Activated T-cell treated with anti-CD3 and anti-CD28 coated beads, Interleukin-2, amount 50 U/mL, for 4 hours (primary cell): ENCODE measurements around the gene SUPT20HL2. TPM values are rescaled to one million over a fixed set of nuclear protein-coding genes. Genes with fewer than 3 reads are reported as not detected.

Experiments
- ATAC-seq, 2 donors: fragments of 200-7000 bp; cut with Tn5 transposase; one replicate each; pipeline ENCODE4 v1.10.0; 2021
- DNase-seq: peaks from one replicate; pipeline ENCODE4 v3.0.0-alpha.2; 2020
- H3K27me3 Mint-ChIP-seq: one replicate; pipeline ENCODE4 v1.8.0; 2021; ENCODE audit warnings: low read depth, mixed read lengths
- H3K36me3 Mint-ChIP-seq: one replicate; pipeline ENCODE4 v1.8.0; 2022; ENCODE audit warnings: mixed read lengths; ENCODE audit not compliant: insufficient read depth
- H3K4me1 Mint-ChIP-seq: one replicate; pipeline ENCODE4 v1.8.0; 2021; ENCODE audit warnings: low read depth, mixed read lengths
- H3K4me3 Mint-ChIP-seq: one replicate; pipeline ENCODE4 v1.8.0; 2021; ENCODE audit warnings: mild to moderate bottlenecking, moderate library complexity, mixed read lengths
- H3K9me3 Mint-ChIP-seq: one replicate; pipeline ENCODE4 v1.8.0; 2021; ENCODE audit warnings: mixed read lengths
- total RNA-seq, 3 donors: library from RNA; stranded (reverse); gene quantifications; one replicate each; pipeline ENCODE4 v1.2.1, GENCODE V29; 2021

SUPT20HL2 gene
- total RNA-seq, 3 donors from 2014 or later: not detected

GRCh38 chrX:24293412-24293811 lies 20.5 kb downstream of the SUPT20HL2 start:
- peaks cover 3% of the 10 kb centered on the region for H3K27me3 Mint-ChIP-seq
- no peaks in the 10 kb centered on the region for H3K4me1 Mint-ChIP-seq
- H3K36me3 Mint-ChIP-seq: no peaks in the 10 kb centered on the region
- H3K4me3 Mint-ChIP-seq: no peak overlapping the region
- no peaks in the 10 kb centered on the region for H3K9me3 Mint-ChIP-seq
- ATAC-seq: no peak
- no peak for DNase-seq

GRCh38 chrX:24292353-24292752 lies 21.5 kb downstream of the SUPT20HL2 start:
- H3K4me1 Mint-ChIP-seq: no peaks in the 10 kb centered on the region
- H3K9me3 Mint-ChIP-seq: no peaks in the 10 kb centered on the region
- no peak overlapping the region for H3K4me3 Mint-ChIP-seq
- ATAC-seq (no peak), DNase-seq (no peak)
- no peaks in the 10 kb centered on the region for H3K36me3 Mint-ChIP-seq
- H3K27me3 Mint-ChIP-seq: peaks cover 3% of the 10 kb centered on the region

GRCh38 chrX:24285082-24285481 lies 28.8 kb downstream of the SUPT20HL2 start:
- no peak for ATAC-seq

GRCh38 chrX:24283127-24283794 lies 30.6 kb downstream of the SUPT20HL2 start:
- no peak overlapping the region for H3K4me3 Mint-ChIP-seq
- peaks cover 6% of the 10 kb centered on the region for H3K27me3 Mint-ChIP-seq
- H3K36me3 Mint-ChIP-seq: no peaks in the 10 kb centered on the region
- DNase-seq (no peak), ATAC-seq (no peak)
- H3K4me1 Mint-ChIP-seq: no peaks in the 10 kb centered on the region
- no peaks in the 10 kb centered on the region for H3K9me3 Mint-ChIP-seq

More at GRCh38 chrX:24285082-24285481, 28.8 kb downstream of the SUPT20HL2 start:
- peaks cover 4% of the 10 kb centered on the region for H3K27me3 Mint-ChIP-seq
- H3K9me3 Mint-ChIP-seq: no peaks in the 10 kb centered on the region
- no peak overlapping the region for H3K4me3 Mint-ChIP-seq
- no peaks in the 10 kb centered on the region for H3K4me1 Mint-ChIP-seq
- H3K36me3 Mint-ChIP-seq: no peaks in the 10 kb centered on the region
- no peak for DNase-seq

- ATAC-seq: no peak
- DNase-seq: no peak
- H3K9me3 Mint-ChIP-seq: no peaks in the 10 kb centered on the region
- no peaks in the 10 kb centered on the region for H3K4me1 Mint-ChIP-seq
- H3K27me3 Mint-ChIP-seq: peaks cover 9% of the 10 kb centered on the region
- H3K4me3 Mint-ChIP-seq: no peak overlapping the region
- H3K36me3 Mint-ChIP-seq: no peaks in the 10 kb centered on the region
Measured at GRCh38 chrX:24282381-24283126, 31.3 kb downstream of the SUPT20HL2 start.

- Mint-ChIP-seq H3K36me3 (no peaks in the 10 kb centered on the region), H3K9me3 (no peaks in the 10 kb centered on the region), H3K4me3 (no peak overlapping the region), H3K4me1 (no peaks in the 10 kb centered on the region), H3K27me3 (peaks cover 7% of the 10 kb centered on the region)
- DNase-seq (no peak), ATAC-seq (no peak)
Measured at GRCh38 chrX:24277405-24277804, 36.5 kb downstream of the SUPT20HL2 start.

GRCh38 chrX:24276015-24276414 lies 37.9 kb downstream of the SUPT20HL2 start:
- Mint-ChIP-seq H3K27me3 (peaks cover 6% of the 10 kb centered on the region), H3K4me1 (no peaks in the 10 kb centered on the region), H3K4me3 (no peak overlapping the region), H3K36me3 (no peaks in the 10 kb centered on the region), H3K9me3 (no peaks in the 10 kb centered on the region)
- DNase-seq (no peak), ATAC-seq (no peak)

- no peaks in the 10 kb centered on the region for H3K27me3 Mint-ChIP-seq
- no peaks in the 10 kb centered on the region for H3K4me1 Mint-ChIP-seq
- DNase-seq: no peak
- no peak overlapping the region for H3K4me3 Mint-ChIP-seq
- no peaks in the 10 kb centered on the region for H3K9me3 Mint-ChIP-seq
- no peaks in the 10 kb centered on the region for H3K36me3 Mint-ChIP-seq
- ATAC-seq: no peak
Measured at GRCh38 chrX:24271262-24271661, 42.6 kb downstream of the SUPT20HL2 start.

GRCh38 chrX:24268786-24269185 lies 45.1 kb downstream of the SUPT20HL2 start:
- no peaks in the 10 kb centered on the region for H3K27me3 Mint-ChIP-seq
- H3K36me3 Mint-ChIP-seq: no peaks in the 10 kb centered on the region
- peaks cover 1% of the 10 kb centered on the region for H3K4me1 Mint-ChIP-seq
- H3K4me3 Mint-ChIP-seq: no peak overlapping the region
- H3K9me3 Mint-ChIP-seq: no peaks in the 10 kb centered on the region
- DNase-seq: no peak
- ATAC-seq: no peak

- Mint-ChIP-seq H3K4me1 (peaks cover 1% of the 10 kb centered on the region), H3K9me3 (no peaks in the 10 kb centered on the region), H3K36me3 (no peaks in the 10 kb centered on the region), H3K27me3 (no peaks in the 10 kb centered on the region), H3K4me3 (no peak overlapping the region)
- ATAC-seq (peak; percentile 40 to 48), DNase-seq (no peak)
Measured at GRCh38 chrX:24266996-24267395, 46.9 kb downstream of the SUPT20HL2 start.

- ATAC-seq: no peak
- DNase-seq: no peak
Measured at GRCh38 chrX:24264383-24264782, 49.5 kb downstream of the SUPT20HL2 start.

GRCh38 chrX:24262309-24262708 lies 51.6 kb downstream of the SUPT20HL2 start:
- ATAC-seq (no peak), DNase-seq (no peak)
- H3K9me3 Mint-ChIP-seq: no peaks in the 10 kb centered on the region
- no peak overlapping the region for H3K4me3 Mint-ChIP-seq
- no peaks in the 10 kb centered on the region for H3K36me3 Mint-ChIP-seq
- H3K27me3 Mint-ChIP-seq: no peaks in the 10 kb centered on the region
- H3K4me1 Mint-ChIP-seq: peaks cover 9% of the 10 kb centered on the region

More at GRCh38 chrX:24264383-24264782, 49.5 kb downstream of the SUPT20HL2 start:
- Mint-ChIP-seq H3K36me3 (no peaks in the 10 kb centered on the region), H3K4me3 (no peak overlapping the region), H3K9me3 (no peaks in the 10 kb centered on the region), H3K27me3 (no peaks in the 10 kb centered on the region), H3K4me1 (peaks cover 9% of the 10 kb centered on the region)
